HepG2 (cell line): ENCODE results near the gene HCRTR1. TPM values are rescaled to one million over a fixed set of nuclear protein-coding genes. Genes with fewer than 3 reads are reported as not detected.

Experiments used
- AGO2 ChIP-seq: fragments of 200-400 bp; formaldehyde crosslinking; optimal IDR thresholded peaks from 2 replicates; pipeline ENCODE3; 2017; ENCODE audit warnings: mild to moderate bottlenecking, low read depth, low read length, moderate library complexity
- GFI1 ChIP-seq: sonication (generic); formaldehyde crosslinking; IDR thresholded peaks from 2 replicates; pipeline ENCODE4 v1.5.0; 2020; ENCODE audit warnings: missing genetic modification reagents, mild to moderate bottlenecking, borderline replicate concordance
- HNF4G ChIP-seq, 2 experiments: sonication (generic) in 1 of 2; formaldehyde crosslinking in 1 of 2; IDR thresholded peaks; 2 replicates each; pipeline versions ENCODE4 v1.4.0 to v1.6.1; 2011 to 2020; ENCODE audit warnings: borderline replicate concordance in 2 of 2, low read depth in 2 of 2, mild to moderate bottlenecking in 2 of 2, low read length in 1 of 2, missing genetic modification reagents in 1 of 2, moderate library complexity in 1 of 2
- SIN3B ChIP-seq: fragments of 150-350 bp; IDR thresholded peaks from 2 replicates; pipeline ENCODE4 v1.6.1; 2014; ENCODE audit warnings: low read length
- THAP11 ChIP-seq: IDR thresholded peaks from 2 replicates; pipeline ENCODE4 v1.6.1; 2016; ENCODE audit warnings: missing biosample characterization, missing genetic modification reagents
- ZIK1 ChIP-seq: sonication (generic); formaldehyde crosslinking; IDR thresholded peaks from 2 replicates; pipeline ENCODE4 v1.5.0; 2020; ENCODE audit warnings: mild to moderate bottlenecking, low read depth, missing genetic modification reagents, borderline replicate concordance
- ZNF331 ChIP-seq: sonication (generic); formaldehyde crosslinking; IDR thresholded peaks from 2 replicates; pipeline ENCODE4 v1.4.0; 2020; ENCODE audit warnings: missing genetic modification reagents
- ZNF563 ChIP-seq: sonication (generic); formaldehyde crosslinking; IDR thresholded peaks from 2 replicates; pipeline ENCODE4 v1.8.0; 2022; ENCODE audit warnings: mild to moderate bottlenecking, moderate library complexity, missing genetic modification reagents
- ZNF577 ChIP-seq: sonication (generic); formaldehyde crosslinking; IDR thresholded peaks from 2 replicates; pipeline ENCODE4 v1.4.0; 2020; ENCODE audit warnings: mild to moderate bottlenecking, low read depth, missing genetic modification reagents, borderline replicate concordance
- ZNF790 ChIP-seq: sonication (generic); formaldehyde crosslinking; IDR thresholded peaks from 2 replicates; pipeline ENCODE4 v1.8.0; 2022; ENCODE audit warnings: missing genetic modification reagents, mild to moderate bottlenecking, borderline replicate concordance
- polyA plus RNA-seq, 8 experiments: library from polyadenylated mRNA; depleted of rRNA in 3 of 8; stranded (reverse) in 7 of 8; unstranded in 1 of 8; fragments of >200 nt; fragmentation: Illumina TruSeq in 4 of 8; extraction: Trizol in 4 of 8; gene quantifications; 2 replicates each; pipeline versions ENCODE4 v1.2.1 to v1.2.3, GENCODE V29; 2011 to 2016; ENCODE audit warnings: low read depth in 4 of 8, missing spikeins in 1 of 8, mixed read lengths in 1 of 8; ENCODE audit not compliant: insufficient read depth in 1 of 8
- total RNA-seq, 5 experiments: library from RNA; depleted of rRNA; stranded (reverse); fragments of >200 nt; fragmentation: Illumina TruSeq; extraction: Trizol; gene quantifications; 2 replicates each; pipeline ENCODE4 v1.2.3, GENCODE V29; 2016; ENCODE audit warnings: low read depth in 1 of 5
- TF ChIP-seq, protein P1 (sequence below): IDR thresholded peaks from 2 replicates; pipeline ENCODE4 v1.6.1; 2016; ENCODE audit warnings: low read depth, control low read depth
- TF ChIP-seq, protein P2 (sequence below): sonication (generic); formaldehyde crosslinking; IDR thresholded peaks from 2 replicates; pipeline ENCODE4 v1.9.0; 2021; ENCODE audit warnings: missing genetic modification reagents, mild to moderate bottlenecking, borderline replicate concordance
- TF ChIP-seq, protein P3 (sequence below): sonication (generic); formaldehyde crosslinking; conservative IDR thresholded peaks from 2 replicates; pipeline ENCODE4 v1.4.0; 2020; ENCODE audit warnings: missing genetic modification reagents
- TF ChIP-seq, protein P4 (sequence below): sonication (generic); formaldehyde crosslinking; IDR thresholded peaks from one replicate; pipeline ENCODE4 v1.5.1; 2020; ENCODE audit warnings: mild to moderate bottlenecking, missing genetic modification reagents; ENCODE audit errors: not compliant biosample characterization

The HCRTR1 gene
- total and polyA plus RNA-seq, 2 of the 13 experiments (the other 11 are each of a cell fraction or from before 2014, with no cell fraction given), result not detected

DNA sequence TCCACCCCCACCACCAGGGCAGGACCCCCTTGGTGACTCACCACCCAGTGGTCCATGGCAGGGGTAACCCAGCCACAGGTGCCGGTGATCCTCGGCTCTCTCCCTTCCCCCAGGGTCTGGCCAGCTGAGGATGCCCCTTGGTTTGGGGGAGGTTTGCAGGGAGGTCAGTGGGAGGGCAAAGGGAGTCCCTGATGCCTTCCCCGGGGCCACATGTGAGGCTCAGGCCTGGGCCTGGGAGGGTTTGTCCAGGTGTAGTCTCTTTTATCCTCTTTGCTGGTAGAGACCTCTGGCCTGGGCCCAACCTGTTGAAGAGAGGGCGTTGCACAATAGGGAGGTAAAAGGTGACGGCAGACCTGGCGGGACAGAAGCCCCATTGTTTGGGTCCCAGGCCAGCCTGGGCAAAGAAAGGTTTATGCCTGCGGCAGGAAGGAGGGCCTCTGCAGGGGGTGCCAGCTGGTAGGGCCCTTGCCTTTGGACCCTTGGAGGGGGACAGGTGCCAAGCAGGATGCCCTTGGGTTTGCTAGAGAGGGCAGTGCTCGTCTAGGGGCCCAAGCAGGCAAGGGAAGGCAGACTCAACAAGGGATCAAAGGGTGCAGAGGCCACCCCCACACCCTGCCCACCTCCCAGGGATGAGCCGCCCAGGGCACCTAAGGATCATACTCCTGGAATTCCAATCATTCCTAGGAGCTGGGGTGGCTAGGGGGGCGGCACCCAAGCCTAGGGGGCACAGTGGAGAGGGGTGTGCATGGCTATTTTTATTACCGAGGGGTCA is 41.9 kb upstream of the HCRTR1 start (continued):
- TF ChIP-seq, protein P1, sequence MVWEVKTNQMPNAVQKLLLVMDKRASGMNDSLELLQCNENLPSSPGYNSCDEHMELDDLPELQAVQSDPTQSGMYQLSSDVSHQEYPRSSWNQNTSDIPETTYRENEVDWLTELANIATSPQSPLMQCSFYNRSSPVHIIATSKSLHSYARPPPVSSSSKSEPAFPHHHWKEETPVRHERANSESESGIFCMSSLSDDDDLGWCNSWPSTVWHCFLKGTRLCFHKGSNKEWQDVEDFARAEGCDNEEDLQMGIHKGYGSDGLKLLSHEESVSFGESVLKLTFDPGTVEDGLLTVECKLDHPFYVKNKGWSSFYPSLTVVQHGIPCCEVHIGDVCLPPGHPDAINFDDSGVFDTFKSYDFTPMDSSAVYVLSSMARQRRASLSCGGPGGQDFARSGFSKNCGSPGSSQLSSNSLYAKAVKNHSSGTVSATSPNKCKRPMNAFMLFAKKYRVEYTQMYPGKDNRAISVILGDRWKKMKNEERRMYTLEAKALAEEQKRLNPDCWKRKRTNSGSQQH (CRISPR knock-in tag), result no peak
- TF ChIP-seq ZIK1 (peak; percentile 44; the same call in 1 of the 2 replicates), ZNF331 (peak; percentile 49; the same call in 1 of the 2 replicates), AGO2 (no peak), HNF4G (IDR thresholded peaks at IDR 0.05; ENCODE audit: borderline replicate concordance, low read depth, low read length) (peak; percentile 6; the same call in 1 of the 2 replicates), HNF4G (CRISPR knock-in tag; IDR thresholded peaks at IDR 0.05; ENCODE audit: borderline replicate concordance, low read depth) (no peak), GFI1 (CRISPR knock-in tag) (no peak), SIN3B (no peak), THAP11 (CRISPR knock-in tag) (no peak), ZNF577 (CRISPR knock-in tag) (no peak), ZNF563 (CRISPR knock-in tag) (no peak), ZNF790 (CRISPR knock-in tag) (no peak)
- TF ChIP-seq, protein P2, sequence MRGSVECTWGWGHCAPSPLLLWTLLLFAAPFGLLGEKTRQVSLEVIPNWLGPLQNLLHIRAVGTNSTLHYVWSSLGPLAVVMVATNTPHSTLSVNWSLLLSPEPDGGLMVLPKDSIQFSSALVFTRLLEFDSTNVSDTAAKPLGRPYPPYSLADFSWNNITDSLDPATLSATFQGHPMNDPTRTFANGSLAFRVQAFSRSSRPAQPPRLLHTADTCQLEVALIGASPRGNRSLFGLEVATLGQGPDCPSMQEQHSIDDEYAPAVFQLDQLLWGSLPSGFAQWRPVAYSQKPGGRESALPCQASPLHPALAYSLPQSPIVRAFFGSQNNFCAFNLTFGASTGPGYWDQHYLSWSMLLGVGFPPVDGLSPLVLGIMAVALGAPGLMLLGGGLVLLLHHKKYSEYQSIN (CRISPR knock-in tag), result no peak
- TF ChIP-seq, protein P3, sequence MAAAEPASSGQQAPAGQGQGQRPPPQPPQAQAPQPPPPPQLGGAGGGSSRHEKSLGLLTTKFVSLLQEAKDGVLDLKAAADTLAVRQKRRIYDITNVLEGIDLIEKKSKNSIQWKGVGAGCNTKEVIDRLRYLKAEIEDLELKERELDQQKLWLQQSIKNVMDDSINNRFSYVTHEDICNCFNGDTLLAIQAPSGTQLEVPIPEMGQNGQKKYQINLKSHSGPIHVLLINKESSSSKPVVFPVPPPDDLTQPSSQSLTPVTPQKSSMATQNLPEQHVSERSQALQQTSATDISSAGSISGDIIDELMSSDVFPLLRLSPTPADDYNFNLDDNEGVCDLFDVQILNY (CRISPR knock-in tag), result no peak
- TF ChIP-seq, protein P4, sequence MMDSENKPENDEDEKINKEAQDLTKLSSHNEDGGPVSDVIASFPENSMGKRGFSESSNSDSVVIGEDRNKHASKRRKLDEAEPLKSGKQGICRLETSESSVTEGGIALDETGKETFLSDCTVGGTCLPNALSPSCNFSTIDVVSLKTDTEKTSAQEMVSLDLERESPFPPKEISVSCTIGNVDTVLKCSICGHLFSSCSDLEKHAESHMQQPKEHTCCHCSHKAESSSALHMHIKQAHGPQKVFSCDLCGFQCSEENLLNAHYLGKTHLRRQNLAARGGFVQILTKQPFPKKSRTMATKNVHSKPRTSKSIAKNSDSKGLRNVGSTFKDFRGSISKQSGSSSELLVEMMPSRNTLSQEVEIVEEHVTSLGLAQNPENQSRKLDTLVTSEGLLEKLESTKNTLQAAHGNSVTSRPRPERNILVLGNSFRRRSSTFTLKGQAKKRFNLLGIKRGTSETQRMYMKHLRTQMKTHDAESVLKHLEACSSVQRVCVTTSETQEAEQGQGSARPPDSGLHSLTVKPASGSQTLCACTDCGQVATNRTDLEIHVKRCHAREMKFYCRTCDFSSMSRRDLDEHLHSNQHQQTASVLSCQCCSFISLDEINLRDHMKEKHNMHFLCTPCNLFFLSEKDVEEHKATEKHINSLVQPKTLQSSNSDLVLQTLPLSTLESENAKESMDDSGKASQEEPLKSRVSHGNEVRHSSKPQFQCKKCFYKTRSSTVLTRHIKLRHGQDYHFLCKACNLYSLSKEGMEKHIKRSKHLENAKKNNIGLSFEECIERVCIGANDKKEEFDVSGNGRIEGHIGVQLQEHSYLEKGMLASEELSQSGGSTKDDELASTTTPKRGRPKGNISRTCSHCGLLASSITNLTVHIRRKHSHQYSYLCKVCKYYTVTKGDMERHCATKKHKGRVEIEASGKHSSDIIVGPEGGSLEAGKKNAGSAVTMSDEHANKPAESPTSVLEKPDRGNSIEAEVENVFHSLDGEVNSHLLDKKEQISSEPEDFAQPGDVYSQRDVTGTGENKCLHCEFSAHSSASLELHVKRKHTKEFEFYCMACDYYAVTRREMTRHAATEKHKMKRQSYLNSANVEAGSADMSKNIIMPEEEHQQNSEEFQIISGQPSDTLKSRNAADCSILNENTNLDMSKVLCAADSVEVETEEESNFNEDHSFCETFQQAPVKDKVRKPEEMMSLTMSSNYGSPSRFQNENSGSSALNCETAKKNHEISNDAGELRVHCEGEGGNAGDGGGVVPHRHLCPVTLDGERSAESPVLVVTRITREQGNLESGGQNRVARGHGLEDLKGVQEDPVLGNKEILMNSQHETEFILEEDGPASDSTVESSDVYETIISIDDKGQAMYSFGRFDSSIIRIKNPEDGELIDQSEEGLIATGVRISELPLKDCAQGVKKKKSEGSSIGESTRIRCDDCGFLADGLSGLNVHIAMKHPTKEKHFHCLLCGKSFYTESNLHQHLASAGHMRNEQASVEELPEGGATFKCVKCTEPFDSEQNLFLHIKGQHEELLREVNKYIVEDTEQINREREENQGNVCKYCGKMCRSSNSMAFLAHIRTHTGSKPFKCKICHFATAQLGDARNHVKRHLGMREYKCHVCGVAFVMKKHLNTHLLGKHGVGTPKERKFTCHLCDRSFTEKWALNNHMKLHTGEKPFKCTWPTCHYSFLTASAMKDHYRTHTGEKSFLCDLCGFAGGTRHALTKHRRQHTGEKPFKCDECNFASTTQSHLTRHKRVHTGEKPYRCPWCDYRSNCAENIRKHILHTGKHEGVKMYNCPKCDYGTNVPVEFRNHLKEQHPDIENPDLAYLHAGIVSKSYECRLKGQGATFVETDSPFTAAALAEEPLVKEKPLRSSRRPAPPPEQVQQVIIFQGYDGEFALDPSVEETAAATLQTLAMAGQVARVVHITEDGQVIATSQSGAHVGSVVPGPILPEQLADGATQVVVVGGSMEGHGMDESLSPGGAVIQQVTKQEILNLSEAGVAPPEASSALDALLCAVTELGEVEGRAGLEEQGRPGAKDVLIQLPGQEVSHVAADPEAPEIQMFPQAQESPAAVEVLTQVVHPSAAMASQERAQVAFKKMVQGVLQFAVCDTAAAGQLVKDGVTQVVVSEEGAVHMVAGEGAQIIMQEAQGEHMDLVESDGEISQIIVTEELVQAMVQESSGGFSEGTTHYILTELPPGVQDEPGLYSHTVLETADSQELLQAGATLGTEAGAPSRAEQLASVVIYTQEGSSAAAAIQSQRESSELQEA, result no peak
